Stimulated activated naive CD8-positive, alpha-beta T cell treated with anti-CD3 and anti-CD28 coated beads, Interleukin-15, amount 100 ng/mL, for 72 hours (primary cell): Measurements from ENCODE around the gene DMD.

ENCODE experiments used
- ATAC-seq: fragments of 150-1000 bp; cut with Tn5 transposase; 2 replicates; pipeline ENCODE4 v1.10.0; 2021; ENCODE audit warnings: mild to moderate bottlenecking, moderate library complexity
- DNase-seq, 2 donors: peaks; one replicate each; pipeline ENCODE4 v3.0.0; 2021 to 2022
- H3K27ac Mint-ChIP-seq, 2 donors: one replicate each; pipeline ENCODE4 v1.8.0; 2022; ENCODE audit warnings: mild to moderate bottlenecking in 2 of 2, mixed read lengths in 2 of 2, moderate library complexity in 2 of 2
- H3K27me3 Mint-ChIP-seq: one replicate; pipeline ENCODE4 v1.8.0; 2022; ENCODE audit warnings: mixed read lengths
- H3K4me1 Mint-ChIP-seq: one replicate; pipeline ENCODE4 v1.8.0; 2022; ENCODE audit warnings: mild to moderate bottlenecking, mixed read lengths
- H3K4me3 Mint-ChIP-seq, 2 donors: one replicate each; pipeline ENCODE4 v1.8.0; 2022; ENCODE audit warnings: mild to moderate bottlenecking in 2 of 2, mixed read lengths in 2 of 2, moderate library complexity in 1 of 2
- H3K9me3 Mint-ChIP-seq, 2 donors: one replicate each; pipeline ENCODE4 v1.8.0; 2022; ENCODE audit warnings: mixed read lengths in 2 of 2

The DMD gene

GRCh38 chrX:31209005-31209628, 2002.2 kb downstream of the DMD start:
- Mint-ChIP-seq H3K9me3 (no peaks in the 10 kb centered on the region), H3K27ac (no peak overlapping the region), H3K4me1 (no peaks in the 10 kb centered on the region), H3K4me3 (no peak overlapping the region), H3K27me3 (no peaks in the 10 kb centered on the region)
- no peak for DNase-seq
- ATAC-seq = no peak

GRCh38 chrX:31201503-31201902, 2009.8 kb downstream of the DMD start:
- Mint-ChIP-seq H3K27me3 (no peaks in the 10 kb centered on the region), H3K4me3 (no peak overlapping the region), H3K4me1 (no peaks in the 10 kb centered on the region), H3K9me3 (no peaks in the 10 kb centered on the region), H3K27ac (no peak overlapping the region)
- DNase-seq = no peak
- ATAC-seq = no peak

DNA sequence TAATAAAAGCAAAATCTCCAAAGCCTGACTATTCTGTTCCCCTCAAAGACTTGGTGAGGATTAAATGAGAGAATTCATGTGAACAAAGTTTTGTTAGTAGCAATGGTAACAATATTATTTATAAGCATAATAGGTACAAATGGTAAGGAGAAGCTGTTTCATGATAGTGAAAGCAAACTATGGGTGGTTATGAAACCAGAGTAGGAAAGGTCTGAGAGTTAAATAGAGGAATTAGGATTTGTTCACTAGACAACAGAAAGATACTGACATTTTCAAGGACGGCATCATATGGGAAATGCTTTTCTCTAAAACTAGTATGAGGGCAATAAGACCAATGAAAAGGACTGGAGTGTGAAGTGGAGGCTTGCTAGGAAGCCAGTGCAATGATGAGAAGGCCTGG, 2010.9 kb downstream of the DMD start:
- Mint-ChIP-seq H3K27me3 (no peaks in the 10 kb centered on the region), H3K27ac (no peak overlapping the region), H3K4me3 (no peak overlapping the region), H3K9me3 (no peaks in the 10 kb centered on the region), H3K4me1 (no peaks in the 10 kb centered on the region)
- ATAC-seq (no peak), DNase-seq (no peak)

- Mint-ChIP-seq H3K9me3 (no peaks in the 10 kb centered on the region), H3K27ac (no peak overlapping the region), H3K4me1 (no peaks in the 10 kb centered on the region), H3K4me3 (no peak overlapping the region), H3K27me3 (no peaks in the 10 kb centered on the region)
- ATAC-seq = no peak
- DNase-seq = no peak
Measured at GRCh38 chrX:31199840-31200114, 2011.6 kb downstream of the DMD start.

GRCh38 chrX:31199056-31199839, 2012.1 kb downstream of the DMD start:
- Mint-ChIP-seq H3K27me3 (no peaks in the 10 kb centered on the region), H3K27ac (no peak overlapping the region), H3K9me3 (no peaks in the 10 kb centered on the region), H3K4me1 (no peaks in the 10 kb centered on the region), H3K4me3 (no peak overlapping the region)
- DNase-seq = no peak
- ATAC-seq = no peak

GRCh38 chrX:31190221-31190975, 2021.0 kb downstream of the DMD start:
- H3K27ac Mint-ChIP-seq = no peak overlapping the region
- DNase-seq = no peak

GRCh38 chrX:31186693-31187338, 2024.5 kb downstream of the DMD start:
- no peak for ATAC-seq
- no peak overlapping the region for H3K4me3 Mint-ChIP-seq
- DNase-seq = no peak
- no peak overlapping the region for H3K27ac Mint-ChIP-seq
- no peaks in the 10 kb centered on the region for H3K27me3 Mint-ChIP-seq
- H3K9me3 Mint-ChIP-seq = no peaks in the 10 kb centered on the region
- no peaks in the 10 kb centered on the region for H3K4me1 Mint-ChIP-seq

More at GRCh38 chrX:31190221-31190975, 2021.0 kb downstream of the DMD start:
- no peak for ATAC-seq
- Mint-ChIP-seq H3K27me3 (no peaks in the 10 kb centered on the region), H3K4me3 (no peak overlapping the region), H3K4me1 (no peaks in the 10 kb centered on the region), H3K9me3 (no peaks in the 10 kb centered on the region)

DNA sequence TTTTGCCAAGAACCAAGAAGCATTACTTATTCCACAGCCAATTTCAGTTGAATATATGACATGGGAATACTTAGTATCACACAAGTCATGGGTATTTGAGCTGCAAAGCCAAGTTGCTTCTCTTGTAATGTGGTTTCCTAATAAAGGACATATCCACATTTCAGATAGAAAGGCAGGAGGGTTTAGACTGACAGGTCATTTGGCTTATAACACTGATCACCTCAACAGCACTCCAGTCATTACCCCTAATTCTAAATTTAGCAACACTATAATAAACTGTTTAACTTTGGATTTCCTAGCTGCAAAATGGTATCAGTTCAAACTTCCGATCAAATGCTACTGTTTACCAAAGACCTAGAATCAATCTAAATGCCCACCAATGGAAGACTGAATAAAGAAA, 2025.5 kb downstream of the DMD start:
- Mint-ChIP-seq H3K27me3 (no peaks in the 10 kb centered on the region), H3K4me3 (no peak overlapping the region), H3K27ac (no peak overlapping the region), H3K4me1 (no peaks in the 10 kb centered on the region), H3K9me3 (no peaks in the 10 kb centered on the region)
- ATAC-seq = no peak
- no peak for DNase-seq

- no peak overlapping the region for H3K4me3 Mint-ChIP-seq
- H3K9me3 Mint-ChIP-seq = no peaks in the 10 kb centered on the region
Measured at GRCh38 chrX:31181377-31182000, 2029.9 kb downstream of the DMD start.

DNA sequence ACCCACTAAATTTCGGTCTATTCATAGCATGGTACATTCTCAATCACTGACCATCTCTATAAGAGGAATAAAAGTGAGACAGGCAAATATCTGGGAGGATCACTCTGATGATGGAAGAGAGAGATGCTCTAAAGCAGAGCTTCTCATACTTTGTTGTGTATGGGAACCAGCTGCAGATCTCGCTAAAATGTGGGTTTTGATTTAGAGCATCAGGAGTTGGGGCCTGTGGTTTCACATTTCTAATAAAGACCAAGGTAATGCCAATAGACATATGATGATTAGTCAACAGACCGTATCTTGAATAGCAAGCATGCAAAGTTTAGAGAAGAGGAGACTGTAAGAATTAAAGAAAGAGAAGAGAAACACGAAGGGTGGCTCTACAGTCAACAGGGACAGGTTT, 2032.1 kb downstream of the DMD start:
- DNase-seq (no peak), ATAC-seq (no peak)
- Mint-ChIP-seq H3K27ac (no peak overlapping the region), H3K4me1 (no peaks in the 10 kb centered on the region), H3K4me3 (no peak overlapping the region), H3K27me3 (no peaks in the 10 kb centered on the region), H3K9me3 (no peaks in the 10 kb centered on the region)

More at GRCh38 chrX:31181377-31182000, 2029.9 kb downstream of the DMD start:
- DNase-seq = no peak
- Mint-ChIP-seq H3K27ac (no peak overlapping the region), H3K27me3 (no peaks in the 10 kb centered on the region), H3K4me1 (no peaks in the 10 kb centered on the region)
- ATAC-seq = no peak

GRCh38 chrX:31178769-31179125, 2032.6 kb downstream of the DMD start:
- Mint-ChIP-seq H3K9me3 (no peaks in the 10 kb centered on the region), H3K4me1 (no peaks in the 10 kb centered on the region), H3K4me3 (no peak overlapping the region), H3K27me3 (no peaks in the 10 kb centered on the region), H3K27ac (no peak overlapping the region)
- no peak for DNase-seq
- ATAC-seq = no peak

DNA sequence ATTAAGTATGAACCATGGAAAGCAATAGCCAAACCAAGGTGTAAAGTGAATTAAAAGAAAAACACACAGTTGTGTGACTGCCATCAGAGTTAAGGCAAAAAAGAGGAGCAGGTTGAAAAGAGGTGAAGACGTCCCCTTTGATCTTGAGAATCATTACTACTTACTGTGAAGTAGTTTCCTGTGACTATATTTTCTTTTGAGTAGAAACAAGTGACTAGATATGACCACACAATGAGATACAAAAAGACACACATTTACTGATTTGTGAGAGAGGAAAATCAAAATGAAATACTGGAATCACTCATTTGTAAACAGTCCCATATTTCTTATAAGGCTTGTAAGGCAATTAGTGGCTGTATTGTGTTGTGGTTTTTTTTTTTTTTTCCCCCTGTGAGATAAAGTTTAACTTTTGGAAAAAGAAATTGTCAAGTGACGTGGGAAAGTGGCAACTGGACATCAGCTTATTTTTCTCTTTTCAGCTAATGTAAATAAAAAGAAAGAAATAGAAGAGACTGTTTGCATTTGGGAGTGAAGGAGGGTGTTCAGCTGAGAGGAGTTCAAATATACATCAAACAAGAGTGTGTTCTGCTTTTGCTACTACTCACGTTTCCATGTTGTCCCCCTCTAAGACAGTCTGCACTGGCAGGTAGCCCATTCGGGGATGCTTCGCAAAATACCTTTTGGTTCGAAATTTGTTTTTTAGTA, 2033.1 kb downstream of the DMD start:
- DNase-seq = no peak
- H3K27me3 Mint-ChIP-seq = no peaks in the 10 kb centered on the region
- H3K4me1 Mint-ChIP-seq = no peaks in the 10 kb centered on the region
- H3K9me3 Mint-ChIP-seq = no peaks in the 10 kb centered on the region
- H3K4me3 Mint-ChIP-seq = no peak overlapping the region
- H3K27ac Mint-ChIP-seq = no peak overlapping the region
- ATAC-seq = no peak

DNA sequence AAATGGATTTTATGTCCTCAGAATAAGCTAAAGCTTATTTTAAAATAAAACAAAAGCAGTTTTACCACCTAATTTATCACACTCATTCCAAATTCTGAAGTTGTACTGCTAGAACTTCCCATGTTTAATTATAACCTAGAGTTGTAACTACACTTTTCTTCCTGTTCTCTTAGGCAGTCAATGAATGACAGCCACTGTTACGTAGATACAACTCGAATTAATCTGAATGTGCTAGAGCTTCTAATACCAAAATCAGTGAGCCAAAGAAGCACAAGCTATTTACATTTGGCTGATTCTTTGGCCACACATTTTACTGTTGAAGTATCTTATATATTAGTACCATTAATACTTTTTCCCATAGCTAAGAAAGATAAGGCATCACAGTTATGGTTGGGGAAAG, 2040.6 kb downstream of the DMD start:
- Mint-ChIP-seq H3K9me3 (no peaks in the 10 kb centered on the region), H3K4me1 (no peaks in the 10 kb centered on the region), H3K4me3 (no peak overlapping the region), H3K27ac (no peak overlapping the region), H3K27me3 (no peaks in the 10 kb centered on the region)
- DNase-seq (no peak), ATAC-seq (no peak)

DNA sequence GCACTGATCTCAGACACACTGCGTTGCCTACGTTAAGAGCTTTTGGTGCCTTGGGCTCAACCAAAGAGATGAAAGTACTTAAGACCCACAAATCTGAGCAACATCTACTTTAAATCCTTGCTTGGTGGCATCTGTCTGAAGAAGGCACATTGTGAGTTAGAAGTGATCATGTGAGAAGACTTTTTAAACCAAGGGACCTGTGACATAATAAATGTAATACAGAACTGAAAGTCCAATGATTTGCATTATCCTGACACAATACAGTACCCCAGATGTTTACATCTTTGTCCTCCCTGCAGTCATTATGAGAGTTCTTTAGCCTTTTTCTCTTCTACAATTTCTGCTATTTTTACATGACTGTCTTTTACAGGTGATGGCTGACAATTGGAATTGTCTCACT, 2042.8 kb downstream of the DMD start:
- no peaks in the 10 kb centered on the region for H3K4me1 Mint-ChIP-seq
- ATAC-seq (no peak), DNase-seq (no peak)
- H3K27ac Mint-ChIP-seq = no peak overlapping the region
- peaks cover 13% of the 10 kb centered on the region for H3K27me3 Mint-ChIP-seq
- peaks cover 0 to 9% of the 10 kb centered on the region in 2 donors for H3K9me3 Mint-ChIP-seq
- no peak overlapping the region for H3K4me3 Mint-ChIP-seq

GRCh38 chrX:31166832-31167231, 2044.5 kb downstream of the DMD start:
- H3K27ac Mint-ChIP-seq = no peak overlapping the region
- H3K4me1 Mint-ChIP-seq = no peaks in the 10 kb centered on the region
- peaks cover 0 to 16% of the 10 kb centered on the region in 2 donors for H3K9me3 Mint-ChIP-seq
- no peak overlapping the region for H3K4me3 Mint-ChIP-seq
- H3K27me3 Mint-ChIP-seq = peaks cover 13% of the 10 kb centered on the region
- ATAC-seq (no peak), DNase-seq (no peak)
